Measurements from ENCODE around the gene FMNL2. TPM values are rescaled to one million over a fixed set of nuclear protein-coding genes. Genes with fewer than 3 reads are reported as not detected.

Gene FMNL2
- total RNA-seq, 3 donors from 2014 or later (not counting 1 experiment from before 2014, with no cell fraction given) = 0.34 to 3.0 (median 0.78) TPM

DNA sequence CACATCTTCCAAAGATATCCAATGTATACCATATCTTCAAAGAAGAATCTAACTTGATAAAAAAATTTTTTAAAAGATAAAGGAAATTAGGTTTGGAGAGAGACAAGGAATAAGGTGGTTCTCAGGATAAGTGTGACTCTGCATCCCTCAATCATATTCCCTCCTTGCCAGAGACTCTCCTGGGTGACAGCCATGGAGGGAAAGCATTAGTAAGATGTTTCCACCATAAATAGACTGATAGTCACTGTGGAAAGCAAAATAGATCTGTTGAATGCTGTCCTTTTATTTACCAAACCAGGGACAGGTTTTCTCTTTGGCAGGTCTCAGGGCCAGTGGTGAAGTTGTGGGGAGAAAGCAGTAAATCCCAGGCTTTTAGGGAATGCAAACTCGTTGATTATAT lies 274.7 kb downstream of the FMNL2 start:
- no peaks in the 10 kb centered on the region for H3K36me3 ChIP-seq (ENCODE audit: control insufficient read depth, insufficient read depth, low read length)
- 73% methylated on average over 1 of the region's 1 CpG for WGBS (ENCODE audit: insufficient coverage)
- Mint-ChIP-seq H3K27me3 (ENCODE audit: low read depth in 2 of 2) (no peaks in the 10 kb centered on the region), H3K36me3 (no peaks in the 10 kb centered on the region), H3K27ac (no peak overlapping the region), H3K9me3 (no peaks in the 10 kb centered on the region), H3K4me3 (no peak overlapping the region), H3K4me1 (peaks cover 21 to 22% of the 10 kb centered on the region in 2 donors)
- intact Hi-C loops (cut with micrococcal nuclease) = loop anchor here (2.0 kb wide), 1 partner anchor 37 kb away; no protein-coding TSS in a partner anchor
- TF ChIP-seq, protein P1, sequence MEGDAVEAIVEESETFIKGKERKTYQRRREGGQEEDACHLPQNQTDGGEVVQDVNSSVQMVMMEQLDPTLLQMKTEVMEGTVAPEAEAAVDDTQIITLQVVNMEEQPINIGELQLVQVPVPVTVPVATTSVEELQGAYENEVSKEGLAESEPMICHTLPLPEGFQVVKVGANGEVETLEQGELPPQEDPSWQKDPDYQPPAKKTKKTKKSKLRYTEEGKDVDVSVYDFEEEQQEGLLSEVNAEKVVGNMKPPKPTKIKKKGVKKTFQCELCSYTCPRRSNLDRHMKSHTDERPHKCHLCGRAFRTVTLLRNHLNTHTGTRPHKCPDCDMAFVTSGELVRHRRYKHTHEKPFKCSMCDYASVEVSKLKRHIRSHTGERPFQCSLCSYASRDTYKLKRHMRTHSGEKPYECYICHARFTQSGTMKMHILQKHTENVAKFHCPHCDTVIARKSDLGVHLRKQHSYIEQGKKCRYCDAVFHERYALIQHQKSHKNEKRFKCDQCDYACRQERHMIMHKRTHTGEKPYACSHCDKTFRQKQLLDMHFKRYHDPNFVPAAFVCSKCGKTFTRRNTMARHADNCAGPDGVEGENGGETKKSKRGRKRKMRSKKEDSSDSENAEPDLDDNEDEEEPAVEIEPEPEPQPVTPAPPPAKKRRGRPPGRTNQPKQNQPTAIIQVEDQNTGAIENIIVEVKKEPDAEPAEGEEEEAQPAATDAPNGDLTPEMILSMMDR (IDR thresholded peaks at IDR 0.05) = no peak
- H3K27me3 ChIP-seq (ENCODE audit: control insufficient read depth, insufficient read depth, low read length) = no peaks in the 10 kb centered on the region
- H3K4me3 ChIP-seq (ENCODE audit: low read length) = no peak overlapping the region
- H3K4me1 ChIP-seq (ENCODE audit: control insufficient read depth, insufficient read depth, low read length) = peaks cover 17% of the 10 kb centered on the region
- H3K9me3 ChIP-seq (ENCODE audit: control insufficient read depth, insufficient read depth, low read length) = no peaks in the 10 kb centered on the region
- H3K27ac ChIP-seq (ENCODE audit: low read length) = no peak overlapping the region
- ATAC-seq (no peak), DNase-seq (no peak)

DNA sequence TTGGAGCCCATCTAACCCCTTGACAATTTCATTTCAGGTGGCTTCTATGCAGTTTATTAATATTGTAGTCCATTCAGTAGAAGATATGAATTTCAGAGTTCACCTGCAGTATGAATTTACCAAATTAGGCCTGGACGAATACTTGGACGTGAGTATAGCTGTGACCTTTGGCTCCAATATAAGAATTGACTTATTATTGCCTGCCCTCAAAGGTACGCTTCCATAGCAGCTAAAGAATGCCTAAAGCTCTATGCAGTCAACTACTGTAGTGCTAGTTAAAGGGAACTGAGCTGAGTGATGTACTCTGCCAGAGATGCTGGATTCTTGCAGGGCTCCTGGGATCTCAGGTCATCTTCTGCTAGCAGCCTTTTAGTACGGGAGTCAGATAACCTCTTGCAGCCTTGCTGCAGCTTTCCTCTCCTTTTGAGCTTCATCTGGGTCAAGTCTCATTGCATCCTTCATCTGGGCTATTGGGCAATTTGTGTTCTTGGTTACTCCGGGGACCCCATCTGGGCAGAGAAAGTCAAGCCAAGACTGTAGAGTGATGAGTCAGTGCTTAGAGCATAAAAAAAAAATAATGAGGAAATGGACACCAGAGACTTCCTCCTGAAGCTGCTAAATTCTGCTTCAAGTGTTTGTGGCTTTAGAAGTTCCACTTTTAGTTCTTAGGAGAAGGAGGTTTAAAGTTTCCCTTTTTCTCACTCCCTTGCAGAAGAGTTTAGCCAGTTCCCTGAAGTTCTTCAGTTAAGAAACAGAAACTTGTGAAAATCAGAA lies 276.7 kb downstream of the FMNL2 start:
- intact Hi-C loops (cut with micrococcal nuclease) = loop anchor here (2.0 kb wide), 1 partner anchor 39 kb away; no protein-coding TSS in a partner anchor
- Histone ChIP-seq H3K9me3 (ENCODE audit: control insufficient read depth, insufficient read depth, low read length) (no peaks in the 10 kb centered on the region), H3K4me1 (ENCODE audit: control insufficient read depth, insufficient read depth, low read length) (peaks cover 17% of the 10 kb centered on the region), H3K27ac (ENCODE audit: low read length) (peak overlapping the region; percentile 62), H3K36me3 (ENCODE audit: control insufficient read depth, insufficient read depth, low read length) (no peaks in the 10 kb centered on the region), H3K27me3 (ENCODE audit: control insufficient read depth, insufficient read depth, low read length) (no peaks in the 10 kb centered on the region), H3K4me3 (ENCODE audit: low read length) (no peak overlapping the region)
- H3K27ac Mint-ChIP-seq = peak overlapping the region; percentile 79 to 84
- peak; percentile 91 to 94 (median 93) for ATAC-seq
- H3K36me3 Mint-ChIP-seq = no peaks in the 10 kb centered on the region
- TF ChIP-seq, protein P1 (IDR thresholded peaks at IDR 0.05) = no peak
- peak overlapping the region; percentile 87 for H3K4me3 Mint-ChIP-seq
- WGBS (ENCODE audit: insufficient coverage) = 60% methylated on average over 5 of the region's 5 CpGs
- DNase-seq = peak in 1 of 2 donors; percentile 11
- peaks cover 21 to 22% of the 10 kb centered on the region in 2 donors for H3K4me1 Mint-ChIP-seq
- no peaks in the 10 kb centered on the region for H3K9me3 Mint-ChIP-seq
- no peaks in the 10 kb centered on the region for H3K27me3 Mint-ChIP-seq (ENCODE audit: low read depth in 2 of 2)

DNA sequence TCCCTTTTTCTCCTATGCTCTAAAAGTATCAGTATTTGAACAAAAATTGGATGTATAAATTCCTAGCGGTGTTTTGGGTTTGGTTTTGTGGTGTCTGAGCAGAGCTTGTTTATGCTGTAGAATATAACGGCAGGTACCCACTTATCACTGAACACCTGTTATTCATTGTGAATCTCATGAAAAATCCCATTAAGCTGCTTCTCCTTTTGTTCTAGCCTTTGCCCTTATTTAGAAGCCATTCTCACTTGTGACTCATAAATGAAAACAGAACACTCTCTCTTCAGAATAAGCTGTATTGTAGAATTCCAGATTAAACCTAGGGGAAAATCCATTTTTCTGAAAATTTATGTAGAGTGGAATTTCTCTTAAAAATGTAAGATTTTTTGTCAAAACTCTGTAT lies 278.3 kb downstream of the FMNL2 start:
- peaks cover 17% of the 10 kb centered on the region for H3K4me1 ChIP-seq (ENCODE audit: control insufficient read depth, insufficient read depth, low read length)
- intact Hi-C loops (cut with micrococcal nuclease) = no loop called here
- no peaks in the 10 kb centered on the region for H3K36me3 ChIP-seq (ENCODE audit: control insufficient read depth, insufficient read depth, low read length)
- TF ChIP-seq, protein P1 (IDR thresholded peaks at IDR 0.05) = no peak
- H3K4me3 ChIP-seq (ENCODE audit: low read length) = no peak overlapping the region
- peaks cover 21 to 22% of the 10 kb centered on the region in 2 donors for H3K4me1 Mint-ChIP-seq
- peak overlapping the region; percentile 79 to 84 for H3K27ac Mint-ChIP-seq
- H3K9me3 Mint-ChIP-seq = no peaks in the 10 kb centered on the region
- H3K36me3 Mint-ChIP-seq = no peaks in the 10 kb centered on the region
- no peaks in the 10 kb centered on the region for H3K27me3 Mint-ChIP-seq (ENCODE audit: low read depth in 2 of 2)
- H3K4me3 Mint-ChIP-seq = peak overlapping the region; percentile 87
- no CpG with 5 or more reads among the region's 2 CpGs for WGBS (ENCODE audit: insufficient coverage)
- no peak for ATAC-seq
- no peaks in the 10 kb centered on the region for H3K9me3 ChIP-seq (ENCODE audit: control insufficient read depth, insufficient read depth, low read length)
- no peaks in the 10 kb centered on the region for H3K27me3 ChIP-seq (ENCODE audit: control insufficient read depth, insufficient read depth, low read length)
- H3K27ac ChIP-seq (ENCODE audit: low read length) = no peak overlapping the region
- DNase-seq = no peak

All from natural killer cell (primary cell).